NCI-H187 (cell line): ENCODE results near the gene GPA33.
A peak's percentile ranks its signal among the peaks of the same experiment; 100 is the strongest.

ENCODE experiments used
- DNase-seq, 2 experiments: peaks; one replicate each; lab custom pipeline; 2025; lab: John Stamatoyannopoulos, UW

Gene GPA33

GRCh38 chr1:167090314-167090942, at the start of gene GPA33:
Gene GPA33, minus strand, starts transcription at chr1:167090377. Its CDS starts 90 bp downstream, at chr1:167090287.
- peak in 1 of 2 experiments; percentile 24 for DNase-seq

- DNase-seq, result no peak
These were observed 48.5 kb upstream of the GPA33 start for GRCh38 chr1:167138703-167139102.

GRCh38 chr1:167137793-167138510, 47.8 kb upstream of the GPA33 start:
- DNase-seq, result no peak

- peak; percentile 32 to 61 for DNase-seq
These were observed 47.2 kb upstream of the GPA33 start for GRCh38 chr1:167137332-167137781.

GRCh38 chr1:167136806-167137205, 46.6 kb upstream of the GPA33 start:
- DNase-seq, result no peak

GRCh38 chr1:167136191-167136614, 46.0 kb upstream of the GPA33 start:
- DNase-seq, result peak; percentile 11 to 33

- DNase-seq, result no peak
These were observed 45.2 kb upstream of the GPA33 start for GRCh38 chr1:167135281-167135840.

- no peak for DNase-seq
These were observed 42.3 kb upstream of the GPA33 start for GRCh38 chr1:167132301-167133010.

- DNase-seq, result no peak
These were observed 40.8 kb upstream of the GPA33 start for GRCh38 chr1:167130829-167131510.

GRCh38 chr1:167128261-167129227, 38.4 kb upstream of the GPA33 start:
- no peak for DNase-seq

GRCh38 chr1:167127661-167128060, 37.5 kb upstream of the GPA33 start:
- DNase-seq, result no peak

GRCh38 chr1:167127236-167127635, 37.1 kb upstream of the GPA33 start:
- DNase-seq, result no peak

GRCh38 chr1:167126811-167127210, 36.6 kb upstream of the GPA33 start:
- no peak for DNase-seq

GRCh38 chr1:167126317-167126716, 36.1 kb upstream of the GPA33 start:
- DNase-seq, result no peak

GRCh38 chr1:167122568-167122967, 32.4 kb upstream of the GPA33 start:
- no peak for DNase-seq

GRCh38 chr1:167122121-167122480, 31.9 kb upstream of the GPA33 start:
- no peak for DNase-seq

- peak in 1 of 2 experiments; percentile 36 for DNase-seq
These were observed 31.4 kb upstream of the GPA33 start for GRCh38 chr1:167121375-167122120.

- no peak for DNase-seq
These were observed 30.7 kb upstream of the GPA33 start for GRCh38 chr1:167120899-167121298.

GRCh38 chr1:167119696-167120095, 29.5 kb upstream of the GPA33 start:
- DNase-seq, result no peak

- DNase-seq, result no peak
These were observed 28.0 kb upstream of the GPA33 start for GRCh38 chr1:167118188-167118587.
